HTERT RPE-1 (cell line): ENCODE data around the gene FLNA.
"Not testable (repeated sequence)": the region's sequence is repeated elsewhere in the genome, so short reads cannot be mapped to it uniquely, and the experiment has no call there.

ENCODE experiments used
- in situ Hi-C: fragments of 300-500 bp; cut with MboI; formaldehyde crosslinking; loops from 4 replicates; pipeline ENCODE4 v1.14.3; 2020; ENCODE audit warnings: low sequenced_read_pairs

Gene FLNA

GRCh38 chrX:154308108-154308946, 66.1 kb downstream of the FLNA start:
- in situ Hi-C loops: no loop called here

GRCh38 chrX:154307202-154307601, 67.2 kb downstream of the FLNA start:
- in situ Hi-C loops: no loop called here

GRCh38 chrX:154305541-154306205, 68.8 kb downstream of the FLNA start:
- in situ Hi-C loops: no loop called here

GRCh38 chrX:154304846-154305245, 69.6 kb downstream of the FLNA start:
- in situ Hi-C loops: no loop called here

GRCh38 chrX:154303476-154303875, 71.0 kb downstream of the FLNA start:
- in situ Hi-C loops: no loop called here

- in situ Hi-C loops: not testable (repeated sequence)
These were observed 71.4 kb downstream of the FLNA start for GRCh38 chrX:154302998-154303397.

- in situ Hi-C loops: no loop called here
These were observed 73.6 kb downstream of the FLNA start for GRCh38 chrX:154300816-154301215.
